Epithelial cell of prostate (primary cell): ENCODE measurements around the gene ZNF32.

Experiments used
- DNase-seq: peaks from one replicate; pipeline ENCODE4 v3.0.0-alpha.2; 2011; ENCODE audit warnings: low read depth, low spot score
- H3K27ac ChIP-seq: fragments of 450-650 bp; 2 replicates; pipeline ENCODE4 v1.5.1; 2017; ENCODE audit warnings: mild to moderate bottlenecking

The ZNF32 gene

GRCh38 chr10:43681721-43682120 is 33.0 kb upstream of the ZNF32 start:
- H3K27ac ChIP-seq: no peak overlapping the region

GRCh38 chr10:43681220-43681619 is 32.5 kb upstream of the ZNF32 start:
- DNase-seq: no peak
- H3K27ac ChIP-seq: no peak overlapping the region

More at GRCh38 chr10:43681721-43682120, 33.0 kb upstream of the ZNF32 start:
- DNase-seq: no peak

- no peak for DNase-seq
- no peak overlapping the region for H3K27ac ChIP-seq
These were observed 31.4 kb upstream of the ZNF32 start for GRCh38 chr10:43680035-43680434.

- DNase-seq: no peak
- H3K27ac ChIP-seq: no peak overlapping the region
These were observed 30.8 kb upstream of the ZNF32 start for GRCh38 chr10:43679509-43679908.

- no peak for DNase-seq
- no peak overlapping the region for H3K27ac ChIP-seq
These were observed 30.0 kb upstream of the ZNF32 start for GRCh38 chr10:43678654-43679053.

- no peak for DNase-seq
- no peak overlapping the region for H3K27ac ChIP-seq
These were observed 28.2 kb upstream of the ZNF32 start for GRCh38 chr10:43676901-43677300.

GRCh38 chr10:43676331-43676730 is 27.6 kb upstream of the ZNF32 start:
- H3K27ac ChIP-seq: no peak overlapping the region

DNA sequence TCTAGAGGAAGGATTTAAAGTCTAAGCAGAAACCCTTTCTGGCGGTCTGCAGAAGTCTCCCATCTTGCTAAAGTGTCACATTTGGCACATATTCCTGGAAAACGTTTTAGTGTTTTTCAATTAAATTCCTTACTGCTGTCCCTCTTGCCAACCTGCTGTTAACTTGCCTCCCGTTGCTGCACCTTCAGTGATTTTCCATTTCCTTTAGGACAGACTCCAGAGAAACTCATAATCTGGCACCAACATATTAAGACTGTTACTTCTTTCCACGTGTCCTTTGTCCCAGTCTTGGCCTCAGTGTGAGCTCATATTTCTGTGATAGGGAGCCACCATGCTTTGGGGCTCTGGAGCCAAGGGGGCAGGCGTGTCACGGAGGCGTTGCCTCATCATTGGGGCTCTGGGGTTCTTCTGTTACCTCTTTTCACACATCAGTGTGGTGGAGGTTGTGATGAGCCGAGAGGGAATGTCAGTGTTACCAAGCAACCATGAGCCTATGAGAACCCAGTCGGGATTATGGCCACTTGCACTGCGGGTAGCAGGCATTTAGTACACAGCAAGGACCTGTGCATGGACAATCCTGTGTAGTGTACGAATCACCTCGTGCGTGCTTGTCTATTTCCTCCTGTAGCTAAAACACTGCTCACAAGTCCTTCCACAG is 26.0 kb upstream of the ZNF32 start:
- DNase-seq: no peak
- H3K27ac ChIP-seq: no peak overlapping the region

More at GRCh38 chr10:43676331-43676730, 27.6 kb upstream of the ZNF32 start:
- DNase-seq: no peak

DNA sequence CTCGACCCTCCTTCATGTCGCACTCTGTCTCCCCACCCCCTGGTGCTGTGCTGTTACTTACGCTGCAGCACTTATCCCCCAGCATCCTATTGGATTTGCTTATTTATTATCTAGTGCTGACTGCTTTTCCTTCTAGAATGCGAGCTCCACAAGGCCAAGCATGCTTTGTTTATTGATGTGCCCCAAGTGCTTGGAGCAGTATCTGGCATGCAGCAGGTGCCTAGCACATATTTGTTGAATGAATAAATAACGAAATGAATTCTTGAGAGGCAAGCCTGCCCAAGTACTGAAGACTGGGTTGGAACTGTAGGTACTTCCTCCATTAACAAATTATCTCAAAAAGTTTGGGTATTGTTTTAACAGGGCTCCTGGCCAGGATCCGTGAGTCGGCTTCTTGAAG is 24.8 kb upstream of the ZNF32 start:
- no peak for DNase-seq
- H3K27ac ChIP-seq: no peak overlapping the region

- no peak overlapping the region for H3K27ac ChIP-seq
- DNase-seq: no peak
These were observed 23.2 kb upstream of the ZNF32 start for GRCh38 chr10:43671659-43672531.

DNA sequence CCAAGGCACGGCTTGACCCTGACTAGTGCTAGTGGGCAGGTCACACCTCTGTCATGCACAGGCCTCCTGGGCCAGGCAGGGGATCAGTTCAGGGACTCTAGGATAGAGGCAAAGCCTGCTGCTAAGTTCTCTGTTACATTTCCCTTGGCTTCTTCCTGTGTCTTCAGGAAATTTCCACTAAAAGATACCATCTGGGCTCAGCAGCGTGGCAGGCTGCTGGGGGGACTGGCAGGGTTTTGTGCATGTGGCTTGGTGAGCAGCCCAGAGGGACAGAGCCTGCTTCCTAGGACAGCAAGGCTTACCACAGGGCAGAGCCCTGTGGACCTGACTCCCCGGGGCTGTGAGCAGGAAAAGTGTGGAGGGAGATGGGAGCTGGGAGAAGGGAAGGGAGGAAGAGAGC is 20.7 kb upstream of the ZNF32 start:
- no peak overlapping the region for H3K27ac ChIP-seq
- no peak for DNase-seq

DNA sequence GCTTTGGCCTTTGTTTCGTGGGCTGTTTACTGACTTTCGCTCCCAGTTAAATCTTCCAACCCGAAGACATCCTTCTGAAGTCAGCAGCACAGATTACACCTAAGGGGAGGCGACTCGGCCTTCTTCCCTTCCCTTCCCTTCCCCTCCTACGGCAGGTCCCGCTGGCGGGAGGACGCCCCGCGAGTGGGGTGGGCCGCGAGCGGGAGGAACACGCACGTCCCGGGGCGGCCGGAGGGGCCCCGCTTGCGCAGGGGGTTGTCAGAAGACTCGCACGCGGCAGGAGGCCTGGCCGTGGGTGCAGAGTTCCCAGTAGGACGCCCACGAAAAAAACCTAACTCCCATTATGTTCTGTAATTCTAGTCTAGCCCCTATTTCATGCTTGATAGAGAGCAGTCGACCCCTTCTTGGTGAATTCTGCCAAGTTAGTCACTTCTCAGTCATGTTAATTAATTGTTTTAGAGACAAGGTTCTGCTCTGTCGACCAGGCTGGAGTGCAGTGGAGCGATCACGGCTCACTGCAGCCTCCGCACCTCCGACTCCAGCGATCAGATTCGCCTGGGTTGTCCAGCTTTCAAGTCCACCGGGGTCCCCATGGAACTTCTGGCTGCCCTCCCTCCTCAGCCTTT is 19.2 kb upstream of the ZNF32 start:
- DNase-seq: no peak
- no peak overlapping the region for H3K27ac ChIP-seq

- no peak overlapping the region for H3K27ac ChIP-seq
- DNase-seq: no peak
These were observed 18.6 kb upstream of the ZNF32 start for GRCh38 chr10:43667317-43667731.

GRCh38 chr10:43666552-43666951 is 17.9 kb upstream of the ZNF32 start:
- no peak for DNase-seq
- H3K27ac ChIP-seq: no peak overlapping the region

DNA sequence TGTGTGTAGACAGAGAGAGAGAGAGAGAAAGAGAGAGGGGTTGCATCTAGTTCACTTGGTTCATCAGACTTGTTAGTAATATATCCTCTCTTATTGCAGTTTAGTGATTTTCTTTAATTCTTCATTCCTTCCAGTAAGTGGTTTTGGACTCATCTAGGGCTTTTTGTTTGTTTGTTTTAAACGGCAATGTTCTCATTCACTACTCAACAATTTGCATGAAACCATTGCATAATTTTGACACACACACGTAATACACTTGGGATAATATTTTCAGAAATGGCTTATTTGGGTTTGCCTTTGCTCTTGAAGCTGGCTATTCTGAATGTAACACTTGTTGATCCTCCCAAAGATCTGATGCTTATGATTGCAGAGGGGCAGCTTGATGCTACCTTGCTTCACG is 16.4 kb upstream of the ZNF32 start:
- no peak overlapping the region for H3K27ac ChIP-seq
- DNase-seq: no peak

- no peak overlapping the region for H3K27ac ChIP-seq
- no peak for DNase-seq
These were observed 9.5 kb upstream of the ZNF32 start for GRCh38 chr10:43658227-43658626.

DNA sequence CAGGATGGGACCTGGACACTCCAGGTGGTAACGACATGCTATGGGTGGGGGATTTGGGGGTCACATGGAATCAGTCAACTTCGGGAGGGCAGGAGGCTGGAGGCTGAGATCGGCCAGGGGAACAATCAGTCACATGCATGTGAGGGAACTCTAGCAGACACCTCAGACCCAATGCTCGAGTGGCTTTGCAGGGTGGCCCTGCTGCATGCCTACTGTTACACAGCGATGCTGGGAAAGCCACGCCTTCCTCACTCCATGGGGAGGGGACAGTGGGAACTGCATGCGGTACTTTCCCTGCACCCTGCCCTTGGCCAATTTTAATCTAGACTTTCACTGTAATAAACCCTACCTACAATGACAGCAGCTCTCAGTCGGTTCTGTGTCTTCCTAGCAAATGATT is 6.6 kb upstream of the ZNF32 start:
- no peak overlapping the region for H3K27ac ChIP-seq
- DNase-seq: no peak

DNA sequence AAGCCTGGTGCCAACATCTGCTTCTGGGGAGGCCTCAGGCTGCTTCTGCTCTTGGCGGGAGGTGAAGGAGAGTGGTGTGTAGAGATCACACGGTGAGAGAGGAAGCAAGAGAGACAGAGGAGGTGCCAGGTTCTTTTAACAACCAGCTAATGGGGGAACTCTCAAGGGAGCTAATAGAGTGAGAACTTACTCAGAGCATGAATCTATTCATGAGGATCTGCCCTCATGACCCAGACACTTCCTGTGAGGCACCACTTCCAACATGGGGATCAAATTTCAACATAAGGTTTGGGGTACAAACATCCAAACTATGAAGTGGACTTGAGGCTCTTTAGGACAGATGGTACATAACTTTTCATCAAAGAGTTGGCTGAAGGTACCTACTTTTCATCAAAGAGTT is 5.1 kb upstream of the ZNF32 start:
- no peak for DNase-seq

GRCh38 chr10:43649185-43649523 is 473 bp upstream of the ZNF32 start:
- no peak for DNase-seq
- H3K27ac ChIP-seq: no peak overlapping the region

More for the DNA sequence above, 5.1 kb upstream of the ZNF32 start:
- no peak overlapping the region for H3K27ac ChIP-seq

- no peak for DNase-seq
- H3K27ac ChIP-seq: no peak overlapping the region
These were observed 635 bp downstream of the ZNF32 start for GRCh38 chr10:43648095-43648397.

- DNase-seq: no peak
- no peak overlapping the region for H3K27ac ChIP-seq
These were observed 1.1 kb downstream of the ZNF32 start for GRCh38 chr10:43647576-43647975.
